Coronary artery (tissue), 2 donors: Measurements from ENCODE around the gene PSMG3.

Experiments
- DNase-seq: peaks from one replicate; pipeline ENCODE4 v3.0.0-alpha.2; 2017; ENCODE audit warnings: low spot score
- H3K27ac ChIP-seq, 2 donors: fragments of 200-600 bp; sonication (generic); one replicate each; pipeline ENCODE4 v1.5.1; 2016 to 2019
- H3K4me3 ChIP-seq: fragments of 200-600 bp; sonication (generic); 2 replicates; pipeline ENCODE4 v1.5.1; 2016; ENCODE audit warnings: mild to moderate bottlenecking, moderate library complexity
- TF ChIP-seq, protein P1 (sequence below): fragments of 200-600 bp; sonication (generic); IDR thresholded peaks from one replicate; pipeline ENCODE4 v1.5.1; 2019; ENCODE audit warnings: antibody characterized with exemption

Gene PSMG3

GRCh38 chr7:1548438-1548831, 21.4 kb downstream of the PSMG3 start:
- no peak overlapping the region for H3K27ac ChIP-seq
- H3K4me3 ChIP-seq: no peak overlapping the region
- DNase-seq: peak; percentile 64
- TF ChIP-seq, protein P1, sequence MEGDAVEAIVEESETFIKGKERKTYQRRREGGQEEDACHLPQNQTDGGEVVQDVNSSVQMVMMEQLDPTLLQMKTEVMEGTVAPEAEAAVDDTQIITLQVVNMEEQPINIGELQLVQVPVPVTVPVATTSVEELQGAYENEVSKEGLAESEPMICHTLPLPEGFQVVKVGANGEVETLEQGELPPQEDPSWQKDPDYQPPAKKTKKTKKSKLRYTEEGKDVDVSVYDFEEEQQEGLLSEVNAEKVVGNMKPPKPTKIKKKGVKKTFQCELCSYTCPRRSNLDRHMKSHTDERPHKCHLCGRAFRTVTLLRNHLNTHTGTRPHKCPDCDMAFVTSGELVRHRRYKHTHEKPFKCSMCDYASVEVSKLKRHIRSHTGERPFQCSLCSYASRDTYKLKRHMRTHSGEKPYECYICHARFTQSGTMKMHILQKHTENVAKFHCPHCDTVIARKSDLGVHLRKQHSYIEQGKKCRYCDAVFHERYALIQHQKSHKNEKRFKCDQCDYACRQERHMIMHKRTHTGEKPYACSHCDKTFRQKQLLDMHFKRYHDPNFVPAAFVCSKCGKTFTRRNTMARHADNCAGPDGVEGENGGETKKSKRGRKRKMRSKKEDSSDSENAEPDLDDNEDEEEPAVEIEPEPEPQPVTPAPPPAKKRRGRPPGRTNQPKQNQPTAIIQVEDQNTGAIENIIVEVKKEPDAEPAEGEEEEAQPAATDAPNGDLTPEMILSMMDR: no peak

- H3K4me3 ChIP-seq: no peak overlapping the region
- TF ChIP-seq, protein P1: no peak
- no peak for DNase-seq
- H3K27ac ChIP-seq: no peak overlapping the region
These were observed 21.9 kb downstream of the PSMG3 start for GRCh38 chr7:1547777-1548437.

DNA sequence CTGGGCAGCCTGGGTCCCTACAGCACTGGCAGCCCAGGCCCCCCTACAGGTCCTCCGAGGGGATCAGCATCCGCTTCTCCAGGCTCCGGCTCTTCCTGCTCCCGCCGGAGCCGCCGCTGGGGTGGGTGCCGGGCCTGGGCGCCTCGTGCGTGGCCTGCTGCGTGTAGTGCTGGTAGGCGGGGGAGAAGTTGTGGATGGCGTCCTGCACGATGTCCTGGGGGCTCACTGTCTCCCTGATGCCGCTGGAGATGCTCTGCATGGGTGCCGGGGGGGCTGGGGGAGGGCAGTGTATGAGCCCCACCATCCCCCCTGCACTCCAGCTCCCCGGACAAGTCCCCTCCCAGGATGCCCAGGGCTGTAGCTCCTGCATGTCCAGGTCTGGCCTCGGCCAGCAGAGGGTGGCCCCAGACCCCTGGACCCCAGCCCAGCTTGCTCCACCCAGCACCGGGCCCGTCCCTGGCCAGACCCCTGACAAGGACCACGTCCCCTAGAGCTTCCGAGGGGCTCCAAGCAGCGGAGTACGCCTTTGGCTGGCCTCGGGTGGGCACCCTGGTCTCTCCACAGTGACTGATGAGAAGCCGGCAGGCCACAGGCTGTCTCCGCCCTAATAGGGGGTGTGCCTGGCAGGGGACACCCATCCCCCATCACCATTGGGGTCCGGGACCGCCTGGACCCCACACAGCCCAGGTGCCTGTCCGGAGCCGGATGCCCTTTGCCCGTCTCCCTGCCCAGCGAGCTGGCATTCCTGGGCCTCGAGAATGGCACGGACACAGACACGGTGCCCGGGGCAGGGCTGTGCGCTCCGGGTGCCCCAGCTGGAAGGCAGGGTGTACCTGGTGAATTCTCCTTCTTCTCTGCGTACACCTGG, 22.7 kb downstream of the PSMG3 start:
- TF ChIP-seq, protein P1: no peak
- H3K27ac ChIP-seq: no peak overlapping the region
- no peak for DNase-seq
- no peak overlapping the region for H3K4me3 ChIP-seq

GRCh38 chr7:1546274-1546908, 23.4 kb downstream of the PSMG3 start:
- TF ChIP-seq, protein P1: no peak
- DNase-seq: no peak
- no peak overlapping the region for H3K27ac ChIP-seq
- no peak overlapping the region for H3K4me3 ChIP-seq

- DNase-seq: no peak
- H3K27ac ChIP-seq: no peak overlapping the region
- H3K4me3 ChIP-seq: no peak overlapping the region
- TF ChIP-seq, protein P1: no peak
These were observed 24.2 kb downstream of the PSMG3 start for GRCh38 chr7:1545417-1546246.

- Histone ChIP-seq H3K4me3 (no peak overlapping the region), H3K27ac (no peak overlapping the region)
- TF ChIP-seq, protein P1: no peak
- no peak for DNase-seq
These were observed 24.9 kb downstream of the PSMG3 start for GRCh38 chr7:1544896-1545416.
